Left lung (tissue), 10 donors: ENCODE data around the gene OBSCN. TPM values are rescaled to one million over a fixed set of nuclear protein-coding genes. Genes with fewer than 3 reads are reported as not detected.
A peak's percentile ranks its signal among the peaks of the same experiment; 100 is the strongest.

Source experiments
- ATAC-seq: fragments of 200-7000 bp; cut with Tn5 transposase; one replicate; pipeline ENCODE4 v1.9.1; 2020; ENCODE audit warnings: moderate library complexity
- DNase-seq, 4 donors: peaks; one replicate each; pipeline ENCODE4 v3.0.0-alpha.2; 2013 to 2020
- H3K27ac ChIP-seq, 2 donors: fragments of 200-600 bp; sonication (generic) in 1 of 2; one replicate each; pipeline versions ENCODE4 v1.5.0 to v1.8.0; 2020 to 2021
- H3K27me3 ChIP-seq, 2 donors: fragments of 200-600 bp; sonication (generic) in 1 of 2; one replicate each; pipeline versions ENCODE4 v1.5.0 to v1.8.0; 2020 to 2021
- H3K36me3 ChIP-seq, 2 donors: fragments of 200-600 bp; sonication (generic) in 1 of 2; one replicate each; pipeline versions ENCODE4 v1.5.0 to v1.8.0; 2020 to 2021
- H3K4me1 ChIP-seq, 2 donors: fragments of 200-600 bp; one replicate each; pipeline ENCODE4 v1.8.0; 2021
- H3K4me3 ChIP-seq, 2 donors: fragments of 200-600 bp; sonication (generic) in 1 of 2; one replicate each; pipeline versions ENCODE4 v1.5.0 to v1.8.0; 2020 to 2021; ENCODE audit warnings: mild to moderate bottlenecking in 1 of 2
- H3K9me3 ChIP-seq, 2 donors: fragments of 200-600 bp; sonication (generic) in 1 of 2; one replicate each; pipeline versions ENCODE4 v1.5.0 to v1.8.0; 2020 to 2021
- intact Hi-C, 2 donors: fragments of 100-400 bp; cut with DNase I; formaldehyde crosslinking; loops; one replicate each; pipeline versions ENCODE4 v1.11.2 to v1.14.2; 2022
- polyA plus RNA-seq, 6 donors: library from polyadenylated mRNA; unstranded; fragments of 120-200 nt; gene quantifications; one replicate each; pipeline ENCODE4 v1.2.1, GENCODE V29; 2013; ENCODE audit not compliant: insufficient read length in 6 of 6
- total RNA-seq, 2 donors: library from RNA; stranded (reverse); fragmentation: NEBNext Ultra II Directional; extraction: Animal tissue kit (Norgen Biotek cat#: 25700); gene quantifications; one replicate each; pipeline ENCODE4 v1.2.1, GENCODE V29; 2021
- TF ChIP-seq, protein P1 (sequence below), 2 donors: fragments of 200-600 bp; sonication (generic) in 1 of 2; IDR thresholded peaks; one replicate each; pipeline versions ENCODE4 v1.5.0 to v1.8.0; 2021; ENCODE audit warnings: antibody characterized with exemption in 2 of 2
- donor health status: DM: no; HTN: yes; CAD: no.
- donor health status: DM: no; HTN: no; CAD: no.

Gene OBSCN
- total and polyA plus RNA-seq, 8 donors = 20.3 to 69.5 (median 47.5) TPM

- no peaks in the 10 kb centered on the region for H3K4me1 ChIP-seq
- TF ChIP-seq, protein P1, sequence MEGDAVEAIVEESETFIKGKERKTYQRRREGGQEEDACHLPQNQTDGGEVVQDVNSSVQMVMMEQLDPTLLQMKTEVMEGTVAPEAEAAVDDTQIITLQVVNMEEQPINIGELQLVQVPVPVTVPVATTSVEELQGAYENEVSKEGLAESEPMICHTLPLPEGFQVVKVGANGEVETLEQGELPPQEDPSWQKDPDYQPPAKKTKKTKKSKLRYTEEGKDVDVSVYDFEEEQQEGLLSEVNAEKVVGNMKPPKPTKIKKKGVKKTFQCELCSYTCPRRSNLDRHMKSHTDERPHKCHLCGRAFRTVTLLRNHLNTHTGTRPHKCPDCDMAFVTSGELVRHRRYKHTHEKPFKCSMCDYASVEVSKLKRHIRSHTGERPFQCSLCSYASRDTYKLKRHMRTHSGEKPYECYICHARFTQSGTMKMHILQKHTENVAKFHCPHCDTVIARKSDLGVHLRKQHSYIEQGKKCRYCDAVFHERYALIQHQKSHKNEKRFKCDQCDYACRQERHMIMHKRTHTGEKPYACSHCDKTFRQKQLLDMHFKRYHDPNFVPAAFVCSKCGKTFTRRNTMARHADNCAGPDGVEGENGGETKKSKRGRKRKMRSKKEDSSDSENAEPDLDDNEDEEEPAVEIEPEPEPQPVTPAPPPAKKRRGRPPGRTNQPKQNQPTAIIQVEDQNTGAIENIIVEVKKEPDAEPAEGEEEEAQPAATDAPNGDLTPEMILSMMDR (IDR thresholded peaks at IDR 0.05) = no peak
- no peaks in the 10 kb centered on the region for H3K36me3 ChIP-seq
- DNase-seq (peak in 1 of 4 donors; percentile 70), ATAC-seq (no peak)
- H3K4me3 ChIP-seq = no peak overlapping the region
- H3K27ac ChIP-seq = no peak overlapping the region
- no peaks in the 10 kb centered on the region for H3K27me3 ChIP-seq
- intact Hi-C loops = no loop called here
- no peaks in the 10 kb centered on the region for H3K9me3 ChIP-seq
These were observed 151.1 kb downstream of the OBSCN start for GRCh38 chr1:228358764-228359612.

- Histone ChIP-seq H3K9me3 (no peaks in the 10 kb centered on the region), H3K36me3 (no peaks in the 10 kb centered on the region), H3K27me3 (no peaks in the 10 kb centered on the region), H3K27ac (no peak overlapping the region), H3K4me1 (no peaks in the 10 kb centered on the region), H3K4me3 (no peak overlapping the region)
- peak in 1 of 4 donors; percentile 81 for DNase-seq
- ATAC-seq = no peak
- TF ChIP-seq, protein P1 (IDR thresholded peaks at IDR 0.05) = no peak
- intact Hi-C loops = no loop called here
These were observed 152.0 kb downstream of the OBSCN start for GRCh38 chr1:228359613-228360532.

DNA sequence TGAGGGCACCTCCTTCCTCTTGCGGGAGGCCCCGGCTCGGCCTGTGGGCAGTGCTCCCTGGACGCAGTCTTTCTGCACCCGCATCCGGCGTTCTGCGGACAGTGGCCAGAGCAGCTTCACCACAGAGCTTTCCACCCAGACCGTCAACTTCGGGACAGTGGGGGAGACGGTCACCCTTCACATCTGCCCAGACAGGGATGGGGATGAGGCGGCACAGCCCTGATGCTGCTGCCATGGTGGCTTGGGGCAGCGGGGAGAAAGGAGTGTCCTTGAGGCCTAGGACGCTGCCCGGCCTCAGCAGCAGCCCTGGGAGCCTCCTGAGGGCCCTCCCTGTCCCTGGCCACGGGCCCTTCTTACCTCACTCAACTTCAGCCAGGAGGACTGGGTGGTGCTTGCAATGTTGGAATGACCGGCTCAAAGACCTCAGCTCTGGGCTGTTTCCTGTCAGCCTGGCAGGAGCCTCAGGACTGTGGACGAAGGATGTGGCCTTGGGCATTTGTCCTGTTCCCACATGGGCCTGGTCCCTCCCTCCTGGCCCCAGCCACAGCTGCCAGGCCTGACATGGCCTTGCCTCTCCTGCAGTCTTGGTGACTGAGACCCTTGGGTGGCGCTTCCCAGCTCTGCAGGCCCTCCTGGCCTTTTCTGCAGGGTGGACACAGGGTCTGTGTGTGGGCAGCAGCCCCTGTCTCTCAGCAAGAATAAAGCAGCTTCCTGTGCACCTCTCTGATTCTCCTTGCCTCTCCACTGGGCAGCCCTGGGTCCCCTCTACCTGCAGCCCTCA lies 152.9 kb downstream of the OBSCN start:
- DNase-seq (peak in 1 of 4 donors; percentile 54), ATAC-seq (no peak)
- intact Hi-C loops = no loop called here
- Histone ChIP-seq H3K27ac (no peak overlapping the region), H3K27me3 (no peaks in the 10 kb centered on the region), H3K4me3 (no peak overlapping the region), H3K9me3 (no peaks in the 10 kb centered on the region), H3K4me1 (no peaks in the 10 kb centered on the region), H3K36me3 (no peaks in the 10 kb centered on the region)
- TF ChIP-seq, protein P1 (IDR thresholded peaks at IDR 0.05) = no peak

GRCh38 chr1:228361314-228362140 lies 153.7 kb downstream of the OBSCN start:
- H3K27ac ChIP-seq = no peak overlapping the region
- no peaks in the 10 kb centered on the region for H3K9me3 ChIP-seq
- H3K4me1 ChIP-seq = no peaks in the 10 kb centered on the region
- H3K36me3 ChIP-seq = no peaks in the 10 kb centered on the region
- no peak overlapping the region for H3K4me3 ChIP-seq
- DNase-seq (peak in 1 of 4 donors; percentile 79), ATAC-seq (no peak)
- TF ChIP-seq, protein P1 (IDR thresholded peaks at IDR 0.05) = no peak
- H3K27me3 ChIP-seq = no peaks in the 10 kb centered on the region
- intact Hi-C loops = no loop called here
